ENCODE results near the gene MBNL1.
"Not testable (repeated sequence)": the region's sequence is repeated elsewhere in the genome, so short reads cannot be mapped to it uniquely, and the experiment has no call there.

The MBNL1 gene

GRCh38 chr3:152334761-152335160 lies 66.0 kb downstream of the MBNL1 start:
- DNase-seq (ENCODE audit: low read depth), result no peak
- no peak overlapping the region for H3K4me3 ChIP-seq (replicated peaks; ENCODE audit: low read depth, low read length)
- no peak for TF ChIP-seq CTCF (IDR thresholded peaks at IDR 0.05; ENCODE audit: low read length, missing control alignments)

- DNase-seq (ENCODE audit: low read depth), result no peak
- H3K4me3 ChIP-seq (replicated peaks; ENCODE audit: low read depth, low read length), result no peak overlapping the region
- TF ChIP-seq CTCF (IDR thresholded peaks at IDR 0.05; ENCODE audit: low read length, missing control alignments), result no peak
These were observed 66.5 kb downstream of the MBNL1 start for GRCh38 chr3:152335273-152335672.

GRCh38 chr3:152337337-152337736 lies 68.6 kb downstream of the MBNL1 start:
- not testable (repeated sequence) for H3K4me3 ChIP-seq (replicated peaks; ENCODE audit: low read depth, low read length); DNase-seq (ENCODE audit: low read depth)

- H3K4me3 ChIP-seq (replicated peaks; ENCODE audit: low read depth, low read length), result no peak overlapping the region
- TF ChIP-seq CTCF (IDR thresholded peaks at IDR 0.05; ENCODE audit: low read length, missing control alignments), result no peak
- DNase-seq (ENCODE audit: low read depth), result no peak
These were observed 69.5 kb downstream of the MBNL1 start for GRCh38 chr3:152338159-152338720.

- no peak for DNase-seq (ENCODE audit: low read depth)
- H3K4me3 ChIP-seq (replicated peaks; ENCODE audit: low read depth, low read length), result no peak overlapping the region
- no peak for TF ChIP-seq CTCF (IDR thresholded peaks at IDR 0.05; ENCODE audit: low read length, missing control alignments)
These were observed 71.3 kb downstream of the MBNL1 start for GRCh38 chr3:152339881-152340505.

GRCh38 chr3:152345233-152345632 lies 76.5 kb downstream of the MBNL1 start:
- no peak for TF ChIP-seq CTCF (IDR thresholded peaks at IDR 0.05; ENCODE audit: low read length, missing control alignments)
- no peak for DNase-seq (ENCODE audit: low read depth)

GRCh38 chr3:152346058-152346457 lies 77.3 kb downstream of the MBNL1 start:
- DNase-seq (ENCODE audit: low read depth), result no peak
- no peak overlapping the region for H3K4me3 ChIP-seq (replicated peaks; ENCODE audit: low read depth, low read length)
- TF ChIP-seq CTCF (IDR thresholded peaks at IDR 0.05; ENCODE audit: low read length, missing control alignments), result no peak

More at GRCh38 chr3:152345233-152345632, 76.5 kb downstream of the MBNL1 start:
- H3K4me3 ChIP-seq (replicated peaks; ENCODE audit: low read depth, low read length), result no peak overlapping the region

Data from fibroblast of pulmonary artery (primary cell).